Ishikawa (cell line): ENCODE results near the gene TCF7.

Source experiments
- CEBPB ChIP-seq: IDR thresholded peaks from 2 replicates; pipeline ENCODE4 v1.6.1; 2012
- CREB1 ChIP-seq: IDR thresholded peaks from 2 replicates; pipeline ENCODE4 v1.6.1; 2012; ENCODE audit warnings: low read depth
- EGR1 ChIP-seq: IDR thresholded peaks from 2 replicates; pipeline ENCODE4 v1.6.1; 2012
- EP300 ChIP-seq: IDR thresholded peaks from 2 replicates; pipeline ENCODE4 v1.6.1; 2012; ENCODE audit warnings: borderline replicate concordance
- FOXM1 ChIP-seq: IDR thresholded peaks from 2 replicates; pipeline ENCODE4 v1.6.1; 2012; ENCODE audit warnings: low read depth, borderline replicate concordance
- NFIC ChIP-seq: IDR thresholded peaks from 2 replicates; pipeline ENCODE4 v1.6.1; 2012
- RAD21 ChIP-seq: IDR thresholded peaks from 2 replicates; pipeline ENCODE4 v1.6.1; 2012; ENCODE audit warnings: low read depth
- TAF1 ChIP-seq: IDR thresholded peaks from 2 replicates; pipeline ENCODE4 v1.6.1; 2012; ENCODE audit warnings: low read depth, mild to moderate bottlenecking
- TCF12 ChIP-seq: IDR thresholded peaks from 2 replicates; pipeline ENCODE4 v1.6.1; 2012; ENCODE audit warnings: low read depth
- TEAD4 ChIP-seq: IDR thresholded peaks from 2 replicates; pipeline ENCODE4 v1.6.1; 2012
- YY1 ChIP-seq: IDR thresholded peaks from 2 replicates; pipeline ENCODE4 v1.6.1; 2012; ENCODE audit warnings: low read depth
- ZBTB7A ChIP-seq: IDR thresholded peaks from 2 replicates; pipeline ENCODE4 v1.6.1; 2012; ENCODE audit warnings: low read depth
- TF ChIP-seq, protein P1 (sequence below): IDR thresholded peaks from 2 replicates; pipeline ENCODE4 v1.6.1; 2012
- TF ChIP-seq, protein P2 (sequence below): IDR thresholded peaks from 2 replicates; pipeline ENCODE4 v1.6.1; 2012
- TF ChIP-seq, protein P3 (sequence below): IDR thresholded peaks from 2 replicates; pipeline ENCODE4 v1.6.1; 2012; ENCODE audit warnings: low read depth, mild to moderate bottlenecking

The TCF7 gene

GRCh38 chr5:134099939-134100282, 14.6 kb upstream of the TCF7 start:
- TF ChIP-seq EGR1 (no peak), TAF1 (no peak), YY1 (no peak), CEBPB (no peak), EP300 (no peak), FOXM1 (no peak), TCF12 (no peak), ZBTB7A (no peak), RAD21 (no peak), TEAD4 (no peak), NFIC (no peak), CREB1 (no peak)
- TF ChIP-seq, protein P1, sequence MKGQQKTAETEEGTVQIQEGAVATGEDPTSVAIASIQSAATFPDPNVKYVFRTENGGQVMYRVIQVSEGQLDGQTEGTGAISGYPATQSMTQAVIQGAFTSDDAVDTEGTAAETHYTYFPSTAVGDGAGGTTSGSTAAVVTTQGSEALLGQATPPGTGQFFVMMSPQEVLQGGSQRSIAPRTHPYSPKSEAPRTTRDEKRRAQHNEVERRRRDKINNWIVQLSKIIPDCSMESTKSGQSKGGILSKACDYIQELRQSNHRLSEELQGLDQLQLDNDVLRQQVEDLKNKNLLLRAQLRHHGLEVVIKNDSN: no peak
- TF ChIP-seq, protein P2, sequence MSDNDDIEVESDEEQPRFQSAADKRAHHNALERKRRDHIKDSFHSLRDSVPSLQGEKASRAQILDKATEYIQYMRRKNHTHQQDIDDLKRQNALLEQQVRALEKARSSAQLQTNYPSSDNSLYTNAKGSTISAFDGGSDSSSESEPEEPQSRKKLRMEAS: no peak
- TF ChIP-seq, protein P3, sequence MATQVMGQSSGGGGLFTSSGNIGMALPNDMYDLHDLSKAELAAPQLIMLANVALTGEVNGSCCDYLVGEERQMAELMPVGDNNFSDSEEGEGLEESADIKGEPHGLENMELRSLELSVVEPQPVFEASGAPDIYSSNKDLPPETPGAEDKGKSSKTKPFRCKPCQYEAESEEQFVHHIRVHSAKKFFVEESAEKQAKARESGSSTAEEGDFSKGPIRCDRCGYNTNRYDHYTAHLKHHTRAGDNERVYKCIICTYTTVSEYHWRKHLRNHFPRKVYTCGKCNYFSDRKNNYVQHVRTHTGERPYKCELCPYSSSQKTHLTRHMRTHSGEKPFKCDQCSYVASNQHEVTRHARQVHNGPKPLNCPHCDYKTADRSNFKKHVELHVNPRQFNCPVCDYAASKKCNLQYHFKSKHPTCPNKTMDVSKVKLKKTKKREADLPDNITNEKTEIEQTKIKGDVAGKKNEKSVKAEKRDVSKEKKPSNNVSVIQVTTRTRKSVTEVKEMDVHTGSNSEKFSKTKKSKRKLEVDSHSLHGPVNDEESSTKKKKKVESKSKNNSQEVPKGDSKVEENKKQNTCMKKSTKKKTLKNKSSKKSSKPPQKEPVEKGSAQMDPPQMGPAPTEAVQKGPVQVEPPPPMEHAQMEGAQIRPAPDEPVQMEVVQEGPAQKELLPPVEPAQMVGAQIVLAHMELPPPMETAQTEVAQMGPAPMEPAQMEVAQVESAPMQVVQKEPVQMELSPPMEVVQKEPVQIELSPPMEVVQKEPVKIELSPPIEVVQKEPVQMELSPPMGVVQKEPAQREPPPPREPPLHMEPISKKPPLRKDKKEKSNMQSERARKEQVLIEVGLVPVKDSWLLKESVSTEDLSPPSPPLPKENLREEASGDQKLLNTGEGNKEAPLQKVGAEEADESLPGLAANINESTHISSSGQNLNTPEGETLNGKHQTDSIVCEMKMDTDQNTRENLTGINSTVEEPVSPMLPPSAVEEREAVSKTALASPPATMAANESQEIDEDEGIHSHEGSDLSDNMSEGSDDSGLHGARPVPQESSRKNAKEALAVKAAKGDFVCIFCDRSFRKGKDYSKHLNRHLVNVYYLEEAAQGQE: no peak

DNA sequence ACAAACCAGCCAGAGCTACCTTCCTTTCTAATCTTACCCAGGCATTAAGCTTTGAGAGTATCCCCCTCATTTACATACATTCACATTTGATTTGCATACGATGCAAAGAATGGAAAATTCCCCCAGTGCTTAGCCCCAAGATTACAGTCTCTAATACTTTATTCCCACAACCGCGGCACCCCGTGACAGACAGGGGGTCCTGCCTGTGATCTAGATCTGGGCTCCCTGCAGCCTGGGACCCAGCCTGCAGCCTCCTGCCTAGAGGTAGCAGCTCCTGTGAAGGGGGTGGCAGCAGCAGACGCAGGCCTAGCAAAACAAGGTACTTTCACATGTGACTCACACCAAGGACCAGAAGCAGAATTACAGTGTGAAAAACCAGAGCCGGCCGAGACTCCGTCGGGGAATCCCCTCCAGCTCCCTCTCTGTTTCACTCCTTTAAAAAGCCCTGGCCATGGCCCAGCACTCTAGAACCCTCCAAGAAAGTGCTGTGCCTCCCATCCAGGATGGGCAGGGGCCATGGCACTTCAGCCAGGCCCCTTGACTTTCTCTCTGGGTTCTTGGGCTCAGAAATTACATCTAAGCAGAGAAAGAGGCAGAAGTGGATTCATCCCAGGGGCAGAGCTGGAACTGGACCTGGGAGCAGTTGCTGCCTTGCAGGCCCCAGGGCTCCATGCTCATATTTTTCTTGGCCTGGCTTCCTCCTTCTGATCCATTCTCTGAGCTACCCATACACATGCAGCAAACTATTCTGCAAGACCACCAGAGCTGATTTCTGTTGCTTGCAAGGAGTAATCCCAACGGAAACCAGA, 14.0 kb upstream of the TCF7 start:
- TF ChIP-seq, protein P1: no peak
- TF ChIP-seq TAF1 (no peak), EGR1 (no peak), NFIC (no peak), FOXM1 (no peak), ZBTB7A (no peak), CREB1 (no peak), TEAD4 (no peak), EP300 (no peak), YY1 (no peak), CEBPB (no peak), TCF12 (no peak), RAD21 (no peak)
- TF ChIP-seq, protein P3: no peak
- TF ChIP-seq, protein P2: no peak

GRCh38 chr5:134101686-134102439, 12.6 kb upstream of the TCF7 start:
- TF ChIP-seq YY1 (no peak), RAD21 (peak; percentile 60)
- TF ChIP-seq, protein P1: no peak

DNA sequence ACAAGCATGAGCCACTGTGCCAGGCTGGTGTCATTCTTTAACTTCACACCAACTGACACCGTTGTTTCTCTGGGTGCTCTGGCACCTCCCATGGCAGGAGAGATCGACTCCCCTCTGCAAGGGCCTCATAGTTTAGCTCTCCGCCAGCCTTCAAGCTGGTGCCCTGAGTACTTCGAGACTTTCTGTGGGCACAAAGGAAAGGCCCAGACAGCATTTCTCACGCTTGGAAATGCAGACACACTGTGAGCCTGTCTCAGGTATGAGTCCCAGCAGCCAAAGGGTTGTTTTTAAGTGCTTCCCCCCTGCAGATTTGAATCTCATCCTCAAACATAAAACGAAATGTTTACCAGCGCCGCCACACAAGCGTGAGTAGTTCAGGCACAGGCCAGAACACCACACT, 11.1 kb upstream of the TCF7 start:
- TF ChIP-seq, protein P1: no peak
- TF ChIP-seq, protein P3: no peak
- TF ChIP-seq, protein P2: no peak
- no peak for TF ChIP-seq NFIC
- no peak for TF ChIP-seq CREB1
- TF ChIP-seq TEAD4: no peak
- TF ChIP-seq YY1: no peak
- no peak for TF ChIP-seq FOXM1
